Measurements from ENCODE around the gene KHK. TPM values are rescaled to one million over a fixed set of nuclear protein-coding genes. Genes with fewer than 3 reads are reported as not detected.
A peak's percentile ranks its signal among the peaks of the same experiment; 100 is the strongest.

KHK gene
- total and polyA plus RNA-seq, 5 donors, result 1.7 to 5.5 (median 3.0) TPM

GRCh38 chr2:27081984-27082772, 4.4 kb upstream of the KHK start:
- Histone ChIP-seq H3K9me3 (ENCODE audit: control insufficient read depth, low read length) (no peaks in the 10 kb centered on the region), H3K27ac (ENCODE audit: low read length) (no peak overlapping the region), H3K27me3 (ENCODE audit: control insufficient read depth, insufficient read depth) (no peaks in the 10 kb centered on the region), H3K4me3 (ENCODE audit: low read length) (no peak overlapping the region), H3K4me1 (ENCODE audit: control insufficient read depth, insufficient read depth, low read length) (peaks cover 4% of the 10 kb centered on the region)
- intact Hi-C loops (cut with DNase I), result loop anchor here in 3 of 4 donors (10.0 kb wide), 2 partner anchors 47 to 117 kb away; partner anchors contain the start of gene TMEM214 (in 2 of the 3)
- DNase-seq (peak in 2 of 3 donors; percentile 55 to 70), ATAC-seq (no peak)
- 83% methylated on average over 38 of the region's 38 CpGs for WGBS

GRCh38 chr2:27082773-27083409, 3.7 kb upstream of the KHK start:
- Histone ChIP-seq H3K4me3 (ENCODE audit: low read length) (no peak overlapping the region), H3K27me3 (ENCODE audit: control insufficient read depth, insufficient read depth) (no peaks in the 10 kb centered on the region), H3K4me1 (ENCODE audit: control insufficient read depth, insufficient read depth, low read length) (peaks cover 4% of the 10 kb centered on the region), H3K27ac (ENCODE audit: low read length) (no peak overlapping the region), H3K9me3 (ENCODE audit: control insufficient read depth, low read length) (no peaks in the 10 kb centered on the region)
- ATAC-seq (no peak), DNase-seq (peak in 1 of 3 donors; percentile 62)
- WGBS, result 83% methylated on average over 27 of the region's 27 CpGs
- intact Hi-C loops (cut with DNase I), result loop anchor here in 3 of 4 donors (10.0 kb wide), 2 partner anchors 48 to 118 kb away; partner anchors contain the start of gene TMEM214 (in 2 of the 3)

GRCh38 chr2:27083410-27084296, 2.9 kb upstream of the KHK start:
- WGBS, result 82% methylated on average over 20 of the region's 20 CpGs
- no peaks in the 10 kb centered on the region for H3K27me3 ChIP-seq (ENCODE audit: control insufficient read depth, insufficient read depth)
- H3K4me3 ChIP-seq (ENCODE audit: low read length), result no peak overlapping the region
- ATAC-seq (no peak), DNase-seq (peak in 1 of 3 donors; percentile 53)
- H3K4me1 ChIP-seq (ENCODE audit: control insufficient read depth, insufficient read depth, low read length), result peaks cover 4% of the 10 kb centered on the region
- intact Hi-C loops (cut with DNase I), result loop anchor here in 3 of 4 donors (10.0 kb wide), 2 partner anchors 49 to 119 kb away; partner anchors contain the start of gene TMEM214 (in 2 of the 3)
- H3K9me3 ChIP-seq (ENCODE audit: control insufficient read depth, low read length), result no peaks in the 10 kb centered on the region
- no peak overlapping the region for H3K27ac ChIP-seq (ENCODE audit: low read length)

- 85% methylated on average over 6 of the region's 6 CpGs for WGBS
- H3K27me3 ChIP-seq (ENCODE audit: control insufficient read depth, insufficient read depth), result no peaks in the 10 kb centered on the region
- intact Hi-C loops (cut with DNase I), result loop anchor here (5.0 to 10.0 kb wide), 5 partner anchors 32 to 122 kb away; partner anchors contain the start of genes TMEM214 (in 3 of the 4) and AGBL5 (in 1 of the 4)
- no peak overlapping the region for H3K4me3 ChIP-seq (ENCODE audit: low read length)
- no peak overlapping the region for H3K27ac ChIP-seq (ENCODE audit: low read length)
- H3K4me1 ChIP-seq (ENCODE audit: control insufficient read depth, insufficient read depth, low read length), result peaks cover 4% of the 10 kb centered on the region
- ATAC-seq (no peak), DNase-seq (peak in 1 of 3 donors; percentile 34)
- H3K9me3 ChIP-seq (ENCODE audit: control insufficient read depth, low read length), result no peaks in the 10 kb centered on the region
Measured at GRCh38 chr2:27084297-27085061, 2.1 kb upstream of the KHK start.

GRCh38 chr2:27085062-27085672, 1.4 kb upstream of the KHK start:
- Histone ChIP-seq H3K4me1 (ENCODE audit: control insufficient read depth, insufficient read depth, low read length) (peaks cover 4% of the 10 kb centered on the region), H3K4me3 (ENCODE audit: low read length) (peak overlapping the region; percentile 74), H3K27me3 (ENCODE audit: control insufficient read depth, insufficient read depth) (no peaks in the 10 kb centered on the region), H3K27ac (ENCODE audit: low read length) (peak overlapping the region; percentile 67), H3K9me3 (ENCODE audit: control insufficient read depth, low read length) (no peaks in the 10 kb centered on the region)
- ATAC-seq (no peak), DNase-seq (peak in 1 of 3 donors; percentile 65)
- WGBS, result 47% methylated on average over 10 of the region's 10 CpGs
- intact Hi-C loops (cut with DNase I), result loop anchor here (5.0 to 10.0 kb wide), 5 partner anchors 33 to 123 kb away; partner anchors contain the start of genes TMEM214 (in 3 of the 4) and AGBL5 (in 1 of the 4)

- H3K4me1 ChIP-seq (ENCODE audit: control insufficient read depth, insufficient read depth, low read length), result peaks cover 2% of the 10 kb centered on the region
- H3K9me3 ChIP-seq (ENCODE audit: control insufficient read depth, low read length), result no peaks in the 10 kb centered on the region
- intact Hi-C loops (cut with DNase I), result loop anchor here (5.0 to 10.0 kb wide), 5 partner anchors 33 to 123 kb away; partner anchors contain the start of genes TMEM214 (in 3 of the 4) and AGBL5 (in 1 of the 4)
- peak overlapping the region; percentile 67 for H3K27ac ChIP-seq (ENCODE audit: low read length)
- 1% methylated on average over 38 of the region's 38 CpGs for WGBS
- DNase-seq, result peak; percentile 84 to 94 (median 93)
- H3K4me3 ChIP-seq (ENCODE audit: low read length), result peak overlapping the region; percentile 74
- peak; percentile 63 to 69 for ATAC-seq
- H3K27me3 ChIP-seq (ENCODE audit: control insufficient read depth, insufficient read depth), result no peaks in the 10 kb centered on the region
Measured at GRCh38 chr2:27085673-27086089, 891 bp upstream of the KHK start.

GRCh38 chr2:27086090-27086723, 365 bp upstream of the KHK start:
- Histone ChIP-seq H3K4me3 (ENCODE audit: low read length) (peak overlapping the region; percentile 74), H3K4me1 (ENCODE audit: control insufficient read depth, insufficient read depth, low read length) (no peaks in the 10 kb centered on the region), H3K9me3 (ENCODE audit: control insufficient read depth, low read length) (no peaks in the 10 kb centered on the region), H3K27me3 (ENCODE audit: control insufficient read depth, insufficient read depth) (no peaks in the 10 kb centered on the region), H3K27ac (ENCODE audit: low read length) (peak overlapping the region; percentile 67)
- peak; percentile 88 to 91 for ATAC-seq
- peak; percentile 95 to 99 (median 98) for DNase-seq
- intact Hi-C loops (cut with DNase I), result loop anchor here (5.0 to 10.0 kb wide), 5 partner anchors 34 to 124 kb away; partner anchors contain the start of genes TMEM214 (in 3 of the 4) and AGBL5 (in 1 of the 4)
- under 1% methylated on average over 81 of the region's 81 CpGs for WGBS

- 84% methylated on average over 5 of the region's 5 CpGs for WGBS
- no peak overlapping the region for H3K4me3 ChIP-seq (ENCODE audit: low read length)
- DNase-seq (peak in 1 of 3 donors; percentile 9), ATAC-seq (no peak)
- no peak overlapping the region for H3K27ac ChIP-seq (ENCODE audit: low read length)
- no peaks in the 10 kb centered on the region for H3K9me3 ChIP-seq (ENCODE audit: control insufficient read depth, low read length)
- H3K4me1 ChIP-seq (ENCODE audit: control insufficient read depth, insufficient read depth, low read length), result no peaks in the 10 kb centered on the region
- intact Hi-C loops (cut with DNase I), result loop anchor here (5.0 to 10.0 kb wide), 5 partner anchors 36 to 126 kb away; partner anchors contain the start of genes TMEM214 (in 3 of the 4) and AGBL5 (in 1 of the 4)
- H3K27me3 ChIP-seq (ENCODE audit: control insufficient read depth, insufficient read depth), result no peaks in the 10 kb centered on the region
Measured at GRCh38 chr2:27087823-27088410, 1.3 kb downstream of the KHK start.

GRCh38 chr2:27088634-27089033, 2.1 kb downstream of the KHK start:
- no peak for ATAC-seq
- Histone ChIP-seq H3K4me3 (ENCODE audit: low read length) (no peak overlapping the region), H3K27ac (ENCODE audit: low read length) (no peak overlapping the region), H3K4me1 (ENCODE audit: control insufficient read depth, insufficient read depth, low read length) (no peaks in the 10 kb centered on the region), H3K9me3 (ENCODE audit: control insufficient read depth, low read length) (no peaks in the 10 kb centered on the region), H3K27me3 (ENCODE audit: control insufficient read depth, insufficient read depth) (no peaks in the 10 kb centered on the region)
- DNase-seq, result no peak
- intact Hi-C loops (cut with DNase I), result loop anchor here (5.0 to 10.0 kb wide), 5 partner anchors 36 to 126 kb away; partner anchors contain the start of genes TMEM214 (in 3 of the 4) and AGBL5 (in 1 of the 4)
- 88% methylated on average over 6 of the region's 6 CpGs for WGBS
